HG03342 (cell line): Measurements from ENCODE around the gene LRP1B.
"Not testable (repeated sequence)": the region's sequence is repeated elsewhere in the genome, so short reads cannot be mapped to it uniquely, and the experiment has no call there.

Source experiments
- ATAC-seq: cut with Tn5 transposase; IDR thresholded peaks from one replicate; pipeline ENCODE4 v1.9.1; 2021; ENCODE audit warnings: mild to moderate bottlenecking, moderate library complexity; ENCODE audit not compliant: unreplicated experiment

Gene LRP1B

DNA sequence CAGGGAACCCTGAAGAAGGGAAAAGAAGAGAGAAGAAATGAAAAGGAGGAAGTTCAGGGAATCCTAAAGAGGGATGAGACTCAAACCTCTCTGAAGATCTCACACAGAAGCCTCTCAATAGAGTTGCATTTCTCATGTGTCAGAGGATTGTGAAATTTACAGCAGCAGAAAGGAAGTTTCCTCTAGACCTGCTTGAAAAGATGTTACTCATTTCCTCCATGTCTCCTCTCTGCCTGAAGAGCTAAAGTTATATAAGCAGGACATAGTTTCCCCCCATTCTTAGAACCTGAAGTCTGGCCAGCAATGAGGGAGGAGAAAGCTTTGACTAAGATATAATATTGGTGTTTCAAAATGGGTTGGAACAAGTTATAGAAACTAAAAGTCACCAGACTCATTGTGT lies 1155.6 kb downstream of the LRP1B start:
- ATAC-seq: no peak

DNA sequence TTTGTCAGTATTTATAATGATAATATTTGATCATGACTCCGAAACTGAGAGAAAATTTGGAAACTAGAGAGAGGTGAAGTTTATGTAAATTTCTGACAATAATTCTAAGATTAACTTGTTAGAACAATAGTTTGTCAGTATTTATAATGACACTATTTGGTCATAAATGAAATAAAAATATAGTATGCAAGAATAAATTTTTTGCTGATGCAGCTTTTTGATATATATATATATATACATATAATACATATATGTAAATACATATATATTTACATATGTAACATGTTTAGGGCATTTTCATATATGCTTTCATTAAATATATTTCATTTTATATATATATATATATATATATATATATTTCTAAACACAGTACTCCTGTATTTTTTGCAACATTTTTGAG lies 1158.1 kb downstream of the LRP1B start:
- ATAC-seq: no peak

DNA sequence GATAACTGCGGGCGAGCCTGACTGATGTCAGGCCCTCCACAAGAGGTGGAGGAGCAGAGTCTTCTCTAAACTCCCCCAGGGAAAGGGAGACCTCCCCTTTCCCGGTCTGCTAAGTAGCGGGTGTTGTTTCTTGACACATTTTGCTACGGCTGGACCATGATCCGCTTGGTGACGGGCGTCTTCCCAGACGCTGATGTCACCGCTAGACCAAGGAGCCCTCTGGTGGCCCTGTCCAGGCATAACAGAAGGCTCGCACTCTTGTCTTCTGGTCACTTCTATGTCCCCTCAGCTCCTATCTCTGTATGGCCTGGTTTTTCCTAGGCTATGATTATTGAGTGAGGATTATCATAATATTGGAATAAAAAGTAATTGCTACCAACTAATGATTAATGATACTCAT lies 1166.5 kb downstream of the LRP1B start:
- not testable (repeated sequence) for ATAC-seq

DNA sequence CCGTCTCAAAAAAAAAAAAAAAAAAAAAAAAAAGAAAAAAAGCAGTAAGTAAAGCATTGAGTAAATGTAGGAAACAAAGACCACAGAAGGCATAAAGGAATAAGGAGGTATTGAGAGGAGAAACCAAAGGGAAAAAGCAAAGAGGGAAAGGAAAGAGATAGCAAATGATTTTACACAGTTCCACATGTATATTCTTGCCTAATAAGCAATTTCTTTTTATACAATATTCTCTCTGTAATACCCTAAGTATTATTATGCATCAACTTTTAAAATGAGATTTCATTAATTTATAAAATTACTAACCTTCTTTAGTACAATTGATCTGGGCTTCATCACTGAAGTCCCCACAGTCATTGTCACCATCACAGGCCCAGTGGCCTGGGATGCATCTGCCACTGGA lies 1180.9 kb downstream of the LRP1B start:
- ATAC-seq: no peak

DNA sequence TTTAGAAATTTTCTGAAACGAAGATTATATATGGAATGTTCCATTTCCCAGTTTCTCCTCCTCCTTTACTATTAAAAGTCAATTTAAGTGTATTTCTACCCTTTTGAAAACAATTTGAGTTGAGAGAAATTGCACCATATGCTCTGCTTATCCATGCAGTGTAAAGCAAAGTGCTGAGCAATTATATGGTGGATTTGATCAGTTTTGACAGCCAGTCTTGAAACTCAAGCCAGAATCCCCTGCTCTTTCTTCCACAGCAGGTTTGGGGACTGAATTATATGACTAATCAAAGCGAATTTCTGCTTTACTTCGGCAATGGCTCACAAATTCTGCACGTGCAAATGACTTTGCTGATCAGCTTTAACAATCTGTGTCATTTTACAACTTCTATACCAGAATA lies 1183.6 kb downstream of the LRP1B start:
- ATAC-seq: no peak

DNA sequence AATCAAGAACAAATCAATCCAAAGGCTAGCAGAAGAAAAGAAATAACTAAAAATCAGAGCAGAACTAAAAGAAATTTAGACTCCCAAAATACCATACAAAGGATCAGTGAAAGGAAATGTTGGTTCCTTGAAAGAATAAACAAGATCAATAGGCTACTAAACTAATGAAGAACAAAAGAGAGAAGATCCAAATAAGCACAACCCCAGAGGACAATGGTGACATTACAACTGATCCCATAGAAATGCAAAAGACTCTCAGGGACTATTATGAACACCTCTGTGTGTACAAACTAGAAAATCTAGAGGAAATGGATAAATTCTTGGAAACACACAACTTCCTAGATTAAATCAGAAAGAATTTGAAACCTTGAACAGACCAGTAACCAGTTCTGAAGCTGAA lies 1186.9 kb downstream of the LRP1B start:
- peak; percentile 48 for ATAC-seq

DNA sequence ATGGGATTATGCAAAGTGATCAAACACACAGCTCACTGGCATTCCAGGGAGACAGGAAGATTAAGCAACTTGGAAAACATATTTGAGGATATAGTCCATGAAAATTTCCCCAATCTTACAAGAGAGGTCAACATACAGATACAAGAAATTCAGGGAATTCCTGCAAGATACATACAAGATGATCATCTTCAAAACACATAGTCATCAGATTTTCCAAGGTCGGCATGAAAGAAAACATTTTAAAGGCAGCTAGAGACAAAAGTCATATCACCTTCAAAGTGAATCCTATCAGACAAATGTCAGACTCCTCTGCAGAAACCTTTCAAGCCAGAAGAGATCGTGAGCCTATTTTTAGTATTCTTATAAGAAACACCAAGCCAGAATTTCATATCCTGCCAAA lies 1188.5 kb downstream of the LRP1B start:
- ATAC-seq: no peak

DNA sequence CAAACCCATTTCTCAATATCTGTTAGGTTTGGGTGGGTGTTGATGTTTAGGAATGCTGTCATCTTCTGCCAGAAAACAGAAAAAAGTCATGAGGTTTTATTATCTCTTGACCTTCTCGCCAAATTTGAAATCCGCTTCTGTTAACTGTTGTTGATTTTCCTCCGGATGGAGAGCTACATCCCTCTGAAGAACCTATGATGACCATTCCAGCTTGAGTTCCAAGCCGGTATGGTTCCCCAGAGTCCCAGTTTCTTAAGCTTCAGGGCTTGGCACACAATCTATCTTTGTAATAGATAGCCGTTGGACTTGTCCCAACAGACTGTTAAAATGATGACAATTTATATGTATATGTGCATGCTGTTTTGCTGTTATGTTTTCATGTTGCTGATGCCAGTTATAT lies 1201.0 kb downstream of the LRP1B start:
- ATAC-seq: no peak

DNA sequence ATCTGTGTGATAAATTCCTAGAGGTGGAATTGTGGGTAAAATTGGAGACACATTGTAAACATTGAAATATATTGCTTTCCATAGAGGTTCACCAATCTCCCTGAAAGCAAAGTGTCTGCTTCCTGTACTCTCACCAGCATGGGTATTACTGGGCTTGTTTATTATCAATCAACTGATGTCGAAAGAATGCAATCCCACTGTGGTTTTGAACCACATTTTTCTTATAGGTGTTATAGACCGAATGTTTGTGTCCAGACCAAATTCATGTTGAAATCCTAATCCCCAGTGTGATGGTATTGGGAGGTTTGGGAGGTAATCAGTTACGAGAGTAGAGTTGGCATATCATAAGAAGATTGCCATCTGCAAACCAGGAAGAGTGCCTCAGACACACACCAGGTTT lies 1212.4 kb downstream of the LRP1B start:
- ATAC-seq: no peak

DNA sequence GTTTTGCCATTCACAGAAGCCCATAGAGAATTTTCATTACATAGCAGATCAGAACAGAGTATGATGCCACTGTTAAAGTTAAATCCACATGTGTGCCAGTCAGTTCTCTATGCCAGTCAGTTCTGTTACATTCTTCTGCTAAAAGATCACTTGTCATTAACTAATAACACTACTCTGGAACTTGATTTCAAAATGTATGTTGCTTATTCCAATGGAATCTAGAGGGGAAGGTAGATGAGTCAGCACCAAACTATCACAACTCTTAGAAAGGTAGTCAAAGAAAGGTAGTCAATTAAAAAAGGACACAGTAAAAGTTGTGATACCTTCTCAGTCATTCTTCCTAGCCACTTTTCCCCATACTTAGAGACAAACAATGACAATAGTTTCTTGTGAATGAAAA lies 1214.4 kb downstream of the LRP1B start:
- no peak for ATAC-seq

DNA sequence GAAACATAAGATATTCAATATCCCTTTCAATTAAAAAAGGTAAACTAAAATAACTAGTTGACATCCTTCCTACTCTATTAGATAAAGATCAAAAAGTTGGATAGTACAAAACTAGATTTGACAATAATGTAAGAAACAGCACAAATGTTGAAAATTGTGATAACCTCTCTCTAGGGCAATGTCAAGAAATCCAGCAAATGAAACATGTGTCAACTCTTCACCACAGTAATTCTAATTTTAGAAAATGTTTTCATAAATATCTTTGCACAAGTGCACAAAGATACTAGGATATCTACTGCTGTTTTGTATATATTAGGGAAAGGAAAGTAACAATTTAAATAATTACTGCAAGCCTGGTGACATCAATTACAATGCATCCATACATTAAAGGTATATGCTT lies 1220.1 kb downstream of the LRP1B start:
- no peak for ATAC-seq

DNA sequence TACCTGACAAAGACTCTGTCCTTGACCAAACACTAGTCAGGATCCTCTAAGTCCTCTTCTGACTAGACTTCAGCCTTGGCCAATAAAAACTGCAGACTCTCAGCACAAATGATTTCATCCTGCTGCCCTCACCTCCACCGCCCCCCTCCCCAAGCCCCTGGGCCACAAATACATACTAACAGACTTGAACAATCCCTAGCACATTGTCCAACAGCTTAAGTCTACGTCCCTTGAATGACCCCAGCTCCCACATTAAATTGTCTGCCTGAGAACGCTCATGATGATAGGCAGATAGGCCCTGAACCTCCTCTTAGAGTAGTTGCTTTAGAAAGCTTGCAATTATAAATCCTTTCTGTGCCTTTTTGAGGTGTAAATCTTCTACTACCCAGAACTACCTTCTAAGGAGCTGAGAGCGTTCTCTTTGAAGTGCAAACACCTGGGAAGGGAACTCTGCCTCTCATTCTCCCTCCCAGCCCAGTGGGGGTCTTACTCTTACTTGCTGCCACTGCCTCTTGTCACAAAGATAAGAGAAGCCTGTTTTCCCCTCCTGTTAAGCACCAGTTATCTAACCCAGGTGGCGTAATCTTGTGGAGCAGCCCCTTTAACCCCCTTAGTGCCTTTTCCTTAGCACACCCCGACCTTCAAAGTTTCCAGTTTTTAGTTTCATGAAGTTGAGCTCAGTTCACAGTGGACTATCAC lies 1225.6 kb downstream of the LRP1B start:
- ATAC-seq: no peak

DNA sequence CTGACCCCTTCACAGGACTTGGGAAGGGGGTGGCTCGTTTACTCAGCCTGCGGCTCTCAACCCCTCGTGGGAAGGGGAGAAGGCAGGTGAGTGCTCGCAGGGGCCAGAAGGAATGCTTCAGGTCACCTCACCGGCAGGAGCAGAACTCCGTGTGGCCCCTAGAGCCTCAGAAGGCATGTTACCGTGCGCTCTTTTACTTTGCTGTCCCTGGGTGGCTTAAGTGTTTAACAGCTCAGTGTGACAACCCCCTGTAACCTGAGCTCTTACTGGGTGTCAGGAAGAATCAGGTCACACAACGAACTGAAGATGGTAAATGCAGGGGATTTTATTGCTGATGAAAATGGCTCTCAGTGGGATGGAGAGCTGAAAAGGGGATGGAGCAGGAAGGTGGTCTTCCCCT lies 1235.4 kb downstream of the LRP1B start:
- no peak for ATAC-seq

DNA sequence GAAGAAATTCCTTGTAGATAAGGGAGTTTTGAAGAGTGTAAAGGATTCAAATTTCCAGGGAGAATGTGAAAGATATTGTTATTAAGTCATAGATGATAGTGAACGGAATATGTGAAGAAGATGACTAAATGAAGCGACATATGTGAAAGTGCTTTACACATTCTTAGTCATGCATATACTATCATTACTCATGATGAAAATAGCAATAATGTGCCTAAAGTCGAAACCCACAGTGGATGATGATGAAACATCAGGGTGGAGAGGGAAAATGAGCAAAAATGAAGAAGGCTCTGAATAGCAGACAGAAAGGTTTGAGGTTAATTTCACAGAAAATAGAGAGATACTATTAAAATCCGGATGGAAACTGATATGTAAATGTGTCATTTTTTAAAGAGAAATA lies 1237.1 kb downstream of the LRP1B start:
- ATAC-seq: no peak

DNA sequence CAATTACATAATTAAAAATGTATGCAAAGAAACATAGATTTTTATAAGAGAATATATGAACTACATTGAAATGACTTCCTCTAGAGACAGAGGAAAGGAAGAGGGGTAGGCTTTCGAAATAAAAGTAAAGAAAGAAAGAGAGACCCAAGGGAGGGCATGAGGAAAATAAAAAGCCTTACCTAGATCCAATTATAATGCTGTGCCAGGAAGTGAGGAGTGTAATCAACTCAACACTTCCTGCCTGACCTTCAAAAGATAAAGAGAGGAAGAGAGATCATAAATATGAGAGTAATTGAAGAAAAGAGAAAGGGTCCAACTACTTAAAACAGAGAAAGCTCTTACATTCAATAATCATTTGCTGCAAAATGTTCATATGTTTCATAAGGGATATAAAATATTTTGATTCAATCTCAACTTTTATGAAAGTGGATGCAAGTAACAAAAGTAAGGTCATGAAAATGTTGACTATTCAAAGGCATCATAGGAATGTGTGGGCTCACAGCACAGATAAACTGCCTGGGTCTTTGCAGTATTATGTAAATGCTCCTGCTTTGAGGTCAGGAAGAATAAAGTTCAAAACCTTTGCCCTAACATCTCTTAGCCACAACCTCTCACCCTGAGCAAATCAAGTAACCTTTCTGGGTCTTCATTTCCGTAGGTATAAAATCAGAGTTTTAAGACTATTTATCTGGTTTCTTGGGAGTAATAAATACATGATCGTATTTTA lies 1237.7 kb downstream of the LRP1B start:
- no peak for ATAC-seq

DNA sequence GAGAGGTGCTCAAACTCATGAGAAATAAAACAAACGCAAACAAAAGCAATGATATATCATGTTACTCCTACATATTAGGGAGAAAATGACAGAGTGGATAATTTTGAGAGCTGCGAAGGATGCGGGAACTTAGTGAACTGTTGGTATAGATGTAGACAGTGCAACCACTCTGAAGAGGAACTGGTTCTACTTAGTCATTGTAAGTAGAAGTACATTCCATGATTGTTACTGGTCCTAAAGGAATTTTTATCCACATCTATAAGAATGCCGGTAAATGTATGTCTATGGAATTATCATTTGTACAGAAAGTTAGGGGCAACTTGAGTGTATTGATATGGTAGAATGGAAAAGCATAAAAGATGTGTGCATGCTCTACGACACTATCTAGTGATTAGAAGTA lies 1238.4 kb downstream of the LRP1B start:
- ATAC-seq: no peak

DNA sequence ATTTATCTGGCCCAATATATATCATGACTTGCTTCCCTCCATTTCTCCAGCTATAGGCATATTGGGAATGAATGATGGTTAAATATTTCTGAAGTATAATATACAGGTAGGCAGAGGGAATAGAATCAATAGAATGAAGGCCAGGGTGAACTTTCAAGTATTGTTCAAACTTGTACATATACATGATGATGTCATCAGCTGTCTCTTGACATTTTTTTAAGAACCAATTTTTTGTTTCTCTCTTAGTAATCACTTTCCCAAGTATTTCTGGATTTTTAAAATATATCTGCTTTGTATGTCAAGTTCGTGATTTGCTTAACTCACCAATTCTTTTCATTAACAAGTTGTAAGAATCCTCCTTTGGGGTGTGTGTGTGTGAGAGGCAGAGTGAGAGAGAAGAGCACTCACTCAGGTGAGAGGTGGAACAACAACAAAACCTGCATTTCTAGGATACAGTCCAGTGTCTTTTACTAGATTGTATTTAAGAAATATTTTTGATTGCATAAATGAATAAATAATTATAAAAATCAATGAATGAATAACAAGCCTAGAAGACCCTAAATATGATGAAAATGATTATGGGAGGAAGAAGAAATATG lies 1239.1 kb downstream of the LRP1B start:
- no peak for ATAC-seq

DNA sequence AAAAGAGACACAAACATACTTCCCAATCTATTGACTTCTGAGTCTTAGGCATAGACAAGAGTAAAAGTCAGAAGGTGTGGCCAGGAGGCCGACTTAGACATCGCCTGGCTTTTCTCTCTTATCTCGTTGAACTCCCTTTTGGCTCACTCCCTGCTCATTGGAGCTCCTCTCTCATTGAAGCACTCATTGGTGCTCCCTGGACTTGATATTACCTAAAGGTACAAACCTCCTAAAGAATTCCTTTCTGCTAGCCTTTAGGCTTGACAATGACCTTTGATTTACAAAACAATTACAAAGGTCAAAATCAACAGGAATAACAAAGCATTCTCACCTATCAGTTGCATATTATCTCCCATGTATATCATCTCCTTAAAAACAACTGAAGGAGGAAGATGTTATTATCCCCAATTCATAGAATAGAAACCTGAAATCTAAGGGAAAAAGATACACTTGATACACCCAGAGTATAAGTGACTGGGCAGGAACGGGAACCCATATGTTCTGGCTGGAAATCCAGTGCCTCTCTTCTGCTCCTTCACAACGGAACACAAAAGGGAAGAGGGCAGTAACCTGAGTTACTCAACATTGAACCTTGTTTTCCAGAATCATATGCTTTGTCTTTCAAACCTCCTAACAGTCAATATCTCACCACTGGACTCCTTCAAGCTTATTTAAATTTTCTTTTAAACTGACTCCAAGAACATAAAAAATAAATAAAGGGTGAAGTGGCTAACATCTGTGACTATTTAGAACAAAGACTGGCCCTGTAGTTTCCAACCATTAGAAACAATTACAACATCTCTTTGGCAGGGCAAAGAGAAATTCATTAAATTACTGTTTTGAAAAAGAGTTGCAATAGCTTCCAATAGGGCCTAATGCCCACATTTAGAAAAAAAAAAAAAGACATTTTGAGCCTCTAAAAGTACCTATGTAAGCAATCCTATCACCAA lies 1247.9 kb downstream of the LRP1B start:
- no peak for ATAC-seq

DNA sequence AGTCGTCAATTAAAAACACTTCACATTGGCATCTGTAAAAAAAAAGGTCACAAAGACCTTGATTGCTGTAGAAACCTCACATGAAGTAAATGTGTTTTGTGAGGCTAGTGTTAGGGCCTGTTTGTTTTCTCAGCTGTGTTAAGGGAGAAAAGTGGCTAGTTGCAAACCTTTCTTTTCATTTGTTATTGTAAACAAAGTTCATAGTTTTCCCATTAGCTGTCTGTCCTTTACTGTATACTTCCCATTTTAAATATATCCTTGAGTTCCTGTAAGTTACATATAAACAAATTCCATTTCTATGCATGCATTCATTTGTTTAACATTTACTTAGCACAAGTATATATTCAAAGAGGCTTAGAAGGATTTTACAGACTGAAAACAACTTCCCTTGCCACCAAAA lies 1250.2 kb downstream of the LRP1B start:
- ATAC-seq: no peak

DNA sequence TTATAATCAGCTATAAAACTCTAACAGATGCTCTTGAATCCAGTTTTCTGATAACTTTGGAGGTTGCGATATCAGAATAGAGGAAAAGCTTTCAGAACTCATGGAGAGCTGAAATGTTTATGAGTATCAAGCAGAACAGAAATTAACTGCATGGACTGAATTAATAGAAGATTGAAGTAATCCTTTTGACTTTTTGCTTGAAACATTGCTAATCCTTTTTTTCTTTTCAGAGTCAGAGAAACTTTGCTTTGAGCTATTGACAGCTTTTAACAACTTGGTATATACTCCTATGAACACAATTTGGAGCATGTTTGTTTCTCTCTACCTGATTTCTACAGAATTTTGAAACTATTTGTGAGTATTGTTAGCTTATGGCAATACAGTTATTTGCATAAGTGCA lies 1254.8 kb downstream of the LRP1B start:
- ATAC-seq: no peak

DNA sequence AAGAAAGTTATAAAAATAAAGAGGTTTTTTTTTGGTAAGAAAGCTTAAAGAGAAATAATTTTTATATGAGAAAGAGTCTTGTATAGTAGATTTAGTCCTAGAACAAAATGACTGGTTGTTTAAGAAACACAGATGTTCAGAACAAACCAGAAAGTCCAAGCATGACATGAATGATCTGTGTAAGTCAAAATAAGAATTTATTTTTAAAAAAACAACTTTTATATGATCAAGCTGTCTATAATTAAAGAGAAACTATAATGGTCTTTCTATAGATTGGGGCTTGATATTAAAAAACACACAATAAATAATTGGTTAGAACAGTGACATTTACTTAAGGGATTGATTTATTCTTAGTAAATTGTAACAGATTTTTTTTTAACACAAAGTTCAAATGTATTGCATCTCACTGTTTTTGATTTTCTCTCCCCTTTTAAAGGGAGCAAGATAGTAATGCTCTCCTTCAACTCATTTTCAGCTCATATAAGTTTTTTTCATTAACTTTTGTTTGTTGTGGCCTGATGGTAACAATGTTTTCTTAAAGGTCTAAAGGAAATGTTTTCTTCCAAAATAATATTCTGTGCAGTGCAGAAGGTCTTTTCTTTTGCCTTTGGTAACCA lies 1256.8 kb downstream of the LRP1B start:
- no peak for ATAC-seq
